Measurements from ENCODE around the gene PKD1L1. TPM values are rescaled to one million over a fixed set of nuclear protein-coding genes. Genes with fewer than 3 reads are reported as not detected.

The PKD1L1 gene
- polyA plus RNA-seq, 1 of the 3 experiments (the other 2 are of a cell fraction): 0.10 TPM

DNA sequence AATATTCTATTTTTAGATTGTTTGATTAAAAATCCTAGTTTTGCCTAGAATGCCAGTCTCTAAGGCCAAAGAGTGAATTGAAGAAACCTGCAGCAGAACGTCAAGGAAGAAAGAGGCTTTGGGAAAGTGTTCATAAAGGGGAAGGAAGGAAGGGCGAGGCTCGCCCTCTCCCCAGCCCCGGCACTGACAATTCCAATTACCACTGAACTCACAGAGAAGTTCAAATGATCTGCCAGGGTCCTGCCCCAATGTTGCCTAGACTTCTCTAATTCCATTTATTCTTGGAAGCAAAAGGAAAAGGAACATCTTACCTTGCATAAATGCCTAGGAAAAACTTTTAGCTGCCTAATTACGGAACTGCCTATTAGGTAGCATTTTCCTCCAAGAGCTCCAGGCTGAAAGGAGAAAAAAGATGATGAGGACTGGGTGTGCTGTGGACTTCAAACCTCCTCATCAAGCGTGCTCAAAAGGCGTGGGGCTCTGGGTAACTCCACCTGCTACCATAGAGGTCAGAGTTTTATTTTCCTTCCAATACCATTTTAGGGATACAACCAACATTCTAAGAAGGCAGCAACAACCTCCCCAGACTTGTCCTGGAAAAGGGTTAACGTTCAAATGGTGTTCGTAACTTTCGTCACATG is 134.5 kb downstream of the PKD1L1 start:
- H3K9ac ChIP-seq: no peak overlapping the region
- no peak overlapping the region for H3K4me2 ChIP-seq
- H3K27ac ChIP-seq (ENCODE audit: low read depth in 2 of 2, low read length in 1 of 2): no peak overlapping the region
- H3K9me3 ChIP-seq: no peaks in the 10 kb centered on the region
- no peaks in the 10 kb centered on the region for H3K79me2 ChIP-seq (ENCODE audit: insufficient read depth)
- no peaks in the 10 kb centered on the region for H3K9me2 ChIP-seq
- H3K27me3 ChIP-seq (ENCODE audit: insufficient read depth): no peaks in the 10 kb centered on the region
- peaks cover 3 to 10% of the 10 kb centered on the region in 2 experiments; a peak in 2 of 4 replicates for H3K4me1 ChIP-seq (ENCODE audit: control insufficient read depth in 1 of 2, insufficient read depth in 2 of 2, low read depth in 1 of 2, low read length in 1 of 2)
- WGBS (ENCODE audit: low lambda C conversion rate): 93% methylated on average over 10 of the region's 10 CpGs
- CTCF ChIA-PET: interaction anchor here (1.1 to 16.2 kb wide), 3 partner anchors 378 to 560 kb away, joined by 3 to 275 read pairs (median 12); no protein-coding TSS in a partner anchor
- H3K36me3 ChIP-seq (replicated peaks in 1 of 2; ENCODE audit: control insufficient read depth in 1 of 2, insufficient read depth in 2 of 2, low read length in 1 of 2): no peaks in the 10 kb centered on the region
- H3K4me3 ChIP-seq (ENCODE audit: low read depth in 2 of 2, low read length in 1 of 2): no peak overlapping the region
- TF ChIP-seq MAX (IDR thresholded peaks at IDR 0.05; ENCODE audit: low read depth): no peak
- no peak for TF ChIP-seq ELF1 (IDR thresholded peaks at IDR 0.05)
- no peak for TF ChIP-seq TAF1 (IDR thresholded peaks at IDR 0.05; ENCODE audit: borderline replicate concordance, low read depth, low read length)
- no peak for TF ChIP-seq ZBTB33 (IDR thresholded peaks at IDR 0.05; ENCODE audit: borderline replicate concordance, low read depth)
- TF ChIP-seq SIN3A (IDR thresholded peaks at IDR 0.05; ENCODE audit: borderline replicate concordance, low read depth, low read length): no peak
- POLR2A ChIA-PET: no interaction called here
- no peaks in the 10 kb centered on the region for H4K20me1 ChIP-seq (ENCODE audit: insufficient read depth)
- no peak overlapping the region for H2AFZ ChIP-seq (ENCODE audit: low read depth)
- peaks cover 1% of the 10 kb centered on the region for H3F3A ChIP-seq (replicated peaks; ENCODE audit: insufficient read depth)
- no peak for DNase-seq

- no peak for TF ChIP-seq RFX5 (IDR thresholded peaks at IDR 0.05; ENCODE audit: low read length)
- TF ChIP-seq SIN3A (IDR thresholded peaks at IDR 0.05; ENCODE audit: borderline replicate concordance, low read depth, low read length): no peak
- no peak for TF ChIP-seq FOSL2 (IDR thresholded peaks at IDR 0.05; ENCODE audit: borderline replicate concordance, low read depth)
- TF ChIP-seq POLR2AphosphoS5 (IDR thresholded peaks at IDR 0.05; ENCODE audit: low read depth, low read length): no peak
- TF ChIP-seq MAX (IDR thresholded peaks at IDR 0.05; ENCODE audit: low read depth): no peak
- TF ChIP-seq NFIC (IDR thresholded peaks at IDR 0.05; ENCODE audit: borderline replicate concordance): no peak
- TF ChIP-seq CTCF (IDR thresholded peaks at IDR 0.05): no peak
- Histone ChIP-seq H3K27ac (ENCODE audit: low read depth in 2 of 2, low read length in 1 of 2) (no peak overlapping the region), H3K79me2 (ENCODE audit: insufficient read depth) (no peaks in the 10 kb centered on the region), H3F3A (replicated peaks; ENCODE audit: insufficient read depth) (no peaks in the 10 kb centered on the region), H3K9me3 (no peaks in the 10 kb centered on the region), H3K9me2 (no peaks in the 10 kb centered on the region), H3K4me3 (ENCODE audit: low read depth in 2 of 2, low read length in 1 of 2) (no peak overlapping the region), H3K9ac (no peak overlapping the region), H4K20me1 (ENCODE audit: insufficient read depth) (no peaks in the 10 kb centered on the region), H3K4me2 (no peak overlapping the region), H3K27me3 (ENCODE audit: insufficient read depth) (no peaks in the 10 kb centered on the region), H3K36me3 (replicated peaks in 1 of 2; ENCODE audit: control insufficient read depth in 1 of 2, insufficient read depth in 2 of 2, low read length in 1 of 2) (no peaks in the 10 kb centered on the region), H2AFZ (ENCODE audit: low read depth) (no peak overlapping the region), H3K4me1 (ENCODE audit: control insufficient read depth in 1 of 2, insufficient read depth in 2 of 2, low read depth in 1 of 2, low read length in 1 of 2) (peaks cover 0 to 8% of the 10 kb centered on the region in 2 experiments; a peak in 1 of 4 replicates)
- DNase-seq: no peak
- ChIA-PET CTCF (interaction anchor here (0.6 to 16.2 kb wide), 7 partner anchors 9 to 558 kb away, joined by 3 to 275 read pairs (median 3); no protein-coding TSS in a partner anchor), POLR2A (no interaction called here)
- WGBS (ENCODE audit: low lambda C conversion rate): 91% methylated on average over 16 of the region's 16 CpGs
These were observed 135.7 kb downstream of the PKD1L1 start for GRCh38 chr7:47812429-47813136.

Measured in SK-N-SH (cell line).